CD14-positive monocyte (primary cell): ENCODE data around the gene POLE. TPM values are rescaled to one million over a fixed set of nuclear protein-coding genes. Genes with fewer than 3 reads are reported as not detected.

Source experiments
- DNase-seq, 3 donors: peaks; one replicate each; pipeline ENCODE4 v3.0.0-alpha.2; 2011 to 2022
- H2AFZ ChIP-seq: 2 replicates; pipeline ENCODE4 v1.6.0; 2012; ENCODE audit warnings: mild to moderate bottlenecking, low read depth, low read length, inconsistent platforms; ENCODE audit not compliant: insufficient read depth, poor library complexity, severe bottlenecking
- H3K27ac ChIP-seq, 2 donors: 1 replicate in 1 of 2; 2 replicates in 1 of 2; pipeline ENCODE4 v1.5.1; 2012 to 2013; ENCODE audit warnings: low read length in 2 of 2, control low read depth in 1 of 2, inconsistent platforms in 1 of 2, low read depth in 1 of 2, mild to moderate bottlenecking in 1 of 2
- H3K27me3 ChIP-seq, 2 donors: one replicate each; pipeline versions ENCODE4 v1.6.0 to v1.6.1; 2011 to 2013; ENCODE audit warnings: low read length in 2 of 2; ENCODE audit not compliant: control insufficient read depth in 2 of 2, insufficient read depth in 2 of 2
- H3K36me3 ChIP-seq, 2 donors: replicated peaks in 1 of 2; 1 replicate in 1 of 2; 2 replicates in 1 of 2; pipeline versions ENCODE4 v1.5.1 to v1.6.1; 2012 to 2013; ENCODE audit warnings: low read length in 2 of 2, control low read depth in 1 of 2, inconsistent platforms in 1 of 2, mild to moderate bottlenecking in 1 of 2; ENCODE audit not compliant: insufficient read depth in 2 of 2, control insufficient read depth in 1 of 2
- H3K4me1 ChIP-seq, 2 donors: 1 replicate in 1 of 2; 2 replicates in 1 of 2; pipeline versions ENCODE4 v1.5.1 to v1.6.1; 2012 to 2013; ENCODE audit warnings: low read length in 2 of 2, control low read depth in 1 of 2, inconsistent platforms in 1 of 2, mild to moderate bottlenecking in 1 of 2, moderate library complexity in 1 of 2; ENCODE audit not compliant: insufficient read depth in 2 of 2, control insufficient read depth in 1 of 2
- H3K4me2 ChIP-seq: replicated peaks from 2 replicates; pipeline ENCODE3; 2012; ENCODE audit warnings: low read length, moderate library complexity, mild to moderate bottlenecking; ENCODE audit not compliant: poor library complexity, severe bottlenecking; ENCODE audit errors: extremely low read depth
- H3K4me3 ChIP-seq, 3 experiments: fragments of 200-600 bp in 1 of 3; sonication (generic) in 1 of 3; replicated peaks in 1 of 3; 1 replicate in 2 of 3; 2 replicates in 1 of 3; pipeline ENCODE4 v1.5.1; 2011 to 2013; ENCODE audit warnings: low read length in 3 of 3, mild to moderate bottlenecking in 3 of 3, control low read depth in 2 of 3, low read depth in 2 of 3, inconsistent platforms in 1 of 3, moderate library complexity in 1 of 3
- H3K79me2 ChIP-seq: 2 replicates; pipeline ENCODE4 v1.6.0; 2012; ENCODE audit warnings: mild to moderate bottlenecking, control low read depth, inconsistent platforms, low read length, moderate library complexity; ENCODE audit not compliant: insufficient read depth
- H3K9ac ChIP-seq: 2 replicates; pipeline ENCODE4 v1.6.0; 2017; ENCODE audit warnings: low read length, mild to moderate bottlenecking; ENCODE audit not compliant: insufficient read depth, poor library complexity, severe bottlenecking
- H3K9me3 ChIP-seq, 2 donors: replicated peaks in 1 of 2; 1 replicate in 1 of 2; 2 replicates in 1 of 2; pipeline versions ENCODE4 v1.5.1 to v1.6.1; 2012 to 2013; ENCODE audit warnings: low read length in 2 of 2, control low read depth in 1 of 2; ENCODE audit not compliant: control insufficient read depth in 1 of 2, insufficient read depth in 1 of 2
- H4K20me1 ChIP-seq: 2 replicates; pipeline ENCODE4 v1.6.0; 2012; ENCODE audit warnings: mild to moderate bottlenecking, low read length, control low read depth, moderate library complexity; ENCODE audit not compliant: insufficient read depth
- H3K27ac Mint-ChIP-seq, 7 donors: one replicate each; pipeline ENCODE4 v1.8.0; 2020; ENCODE audit warnings: mild to moderate bottlenecking in 7 of 7, mixed read lengths in 7 of 7, moderate library complexity in 6 of 7, inconsistent platforms in 2 of 7
- H3K27me3 Mint-ChIP-seq, 3 donors: one replicate each; pipeline ENCODE4 v1.8.0; 2021 to 2022; ENCODE audit warnings: low read depth in 3 of 3, mild to moderate bottlenecking in 3 of 3, mixed read lengths in 3 of 3, moderate library complexity in 3 of 3, inconsistent platforms in 1 of 3
- H3K36me3 Mint-ChIP-seq, 2 donors: one replicate each; pipeline ENCODE4 v1.8.0; 2020; ENCODE audit warnings: mixed read lengths in 2 of 2, inconsistent platforms in 1 of 2, mild to moderate bottlenecking in 1 of 2
- H3K4me1 Mint-ChIP-seq: one replicate; pipeline ENCODE4 v1.8.0; 2020; ENCODE audit warnings: mild to moderate bottlenecking, mixed read lengths
- H3K4me3 Mint-ChIP-seq, 2 donors: one replicate each; pipeline ENCODE4 v1.8.0; 2020; ENCODE audit warnings: mild to moderate bottlenecking in 2 of 2, mixed read lengths in 2 of 2, moderate library complexity in 1 of 2
- H3K9me3 Mint-ChIP-seq, 7 donors: one replicate each; pipeline ENCODE4 v1.8.0; 2020 to 2022; ENCODE audit warnings: mixed read lengths in 7 of 7, mild to moderate bottlenecking in 6 of 7, moderate library complexity in 6 of 7, inconsistent platforms in 2 of 7
- WGBS: methylation state at CpG from one replicate; pipeline ENCODE4 v1.1.5; 2013; ENCODE audit warnings: missing lambda C conversion rate; ENCODE audit not compliant: insufficient coverage; 5-methylcytosine and 5-hydroxymethylcytosine counted together
- intact Hi-C, 2 donors: fragments of 100-400 bp; cut with micrococcal nuclease; formaldehyde crosslinking; loops; one replicate each; pipeline versions ENCODE4 v1.15.0 to v1.15.1; 2023
- polyA plus RNA-seq, 3 donors: library from polyadenylated mRNA; depleted of rRNA in 1 of 3; unstranded in 2 of 3; stranded (reverse) in 1 of 3; fragments of 300-500 nt in 2 of 3; fragments of >200 nt in 1 of 3; fragmentation: Illumina TruSeq in 2 of 3; gene quantifications; 1 replicate in 2 of 3; 2 replicates in 1 of 3; pipeline ENCODE4 v1.2.3, GENCODE V29; 2012 to 2021
- TF ChIP-seq, protein P1 (sequence below): fragments of 200-600 bp; IDR thresholded peaks from one replicate; pipeline ENCODE4 v1.8.0; 2022; ENCODE audit warnings: antibody characterized with exemption, mild to moderate bottlenecking

Gene POLE
- polyA plus RNA-seq, 3 donors: 1.00 to 24.2 (median 2.2) TPM

DNA sequence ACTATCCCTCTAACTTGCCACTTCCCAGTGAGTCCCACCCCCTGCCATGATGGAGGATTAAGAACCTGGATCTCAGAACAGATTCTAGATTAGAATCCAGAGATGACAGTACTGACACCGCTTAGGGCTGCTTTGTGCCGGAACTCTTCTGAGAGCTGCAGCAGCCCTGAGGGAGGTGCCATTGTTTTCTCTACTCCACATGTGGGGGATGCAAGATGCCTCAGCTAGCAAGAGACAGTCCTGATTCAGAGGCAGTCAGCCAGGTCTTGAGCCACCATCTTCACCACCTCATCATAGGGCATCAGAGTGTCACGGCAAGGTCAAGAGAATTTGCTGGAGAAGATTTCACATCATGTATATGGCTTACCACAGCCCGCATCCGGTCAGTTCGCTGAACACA is 20.1 kb upstream of the POLE start:
- Mint-ChIP-seq H3K9me3 (peaks cover 0 to 2% (median 0%) of the 10 kb centered on the region in 7 donors), H3K27ac (no peak overlapping the region), H3K27me3 (peaks cover 0 to 2% (median 2%) of the 10 kb centered on the region in 3 donors), H3K4me3 (no peak overlapping the region), H3K4me1 (peaks cover 13% of the 10 kb centered on the region), H3K36me3 (peaks cover 13 to 16% of the 10 kb centered on the region in 2 donors)
- H3K4me2 ChIP-seq: no peak overlapping the region
- peaks cover 16 to 20% of the 10 kb centered on the region in 2 donors for H3K4me1 ChIP-seq
- H3K4me3 ChIP-seq: no peak overlapping the region
- no peaks in the 10 kb centered on the region for H3K27me3 ChIP-seq
- peak in 1 of 3 donors; percentile 1 for DNase-seq
- TF ChIP-seq, protein P1, sequence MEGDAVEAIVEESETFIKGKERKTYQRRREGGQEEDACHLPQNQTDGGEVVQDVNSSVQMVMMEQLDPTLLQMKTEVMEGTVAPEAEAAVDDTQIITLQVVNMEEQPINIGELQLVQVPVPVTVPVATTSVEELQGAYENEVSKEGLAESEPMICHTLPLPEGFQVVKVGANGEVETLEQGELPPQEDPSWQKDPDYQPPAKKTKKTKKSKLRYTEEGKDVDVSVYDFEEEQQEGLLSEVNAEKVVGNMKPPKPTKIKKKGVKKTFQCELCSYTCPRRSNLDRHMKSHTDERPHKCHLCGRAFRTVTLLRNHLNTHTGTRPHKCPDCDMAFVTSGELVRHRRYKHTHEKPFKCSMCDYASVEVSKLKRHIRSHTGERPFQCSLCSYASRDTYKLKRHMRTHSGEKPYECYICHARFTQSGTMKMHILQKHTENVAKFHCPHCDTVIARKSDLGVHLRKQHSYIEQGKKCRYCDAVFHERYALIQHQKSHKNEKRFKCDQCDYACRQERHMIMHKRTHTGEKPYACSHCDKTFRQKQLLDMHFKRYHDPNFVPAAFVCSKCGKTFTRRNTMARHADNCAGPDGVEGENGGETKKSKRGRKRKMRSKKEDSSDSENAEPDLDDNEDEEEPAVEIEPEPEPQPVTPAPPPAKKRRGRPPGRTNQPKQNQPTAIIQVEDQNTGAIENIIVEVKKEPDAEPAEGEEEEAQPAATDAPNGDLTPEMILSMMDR: no peak
- H2AFZ ChIP-seq: no peak overlapping the region
- WGBS: 100% methylated on average over 3 of the region's 6 CpGs
- no peak overlapping the region for H3K9ac ChIP-seq
- no peaks in the 10 kb centered on the region for H3K9me3 ChIP-seq
- H3K36me3 ChIP-seq: no peaks in the 10 kb centered on the region
- H4K20me1 ChIP-seq: no peaks in the 10 kb centered on the region
- intact Hi-C loops: no loop called here
- no peak overlapping the region for H3K27ac ChIP-seq
- H3K79me2 ChIP-seq: peaks cover 18% of the 10 kb centered on the region

DNA sequence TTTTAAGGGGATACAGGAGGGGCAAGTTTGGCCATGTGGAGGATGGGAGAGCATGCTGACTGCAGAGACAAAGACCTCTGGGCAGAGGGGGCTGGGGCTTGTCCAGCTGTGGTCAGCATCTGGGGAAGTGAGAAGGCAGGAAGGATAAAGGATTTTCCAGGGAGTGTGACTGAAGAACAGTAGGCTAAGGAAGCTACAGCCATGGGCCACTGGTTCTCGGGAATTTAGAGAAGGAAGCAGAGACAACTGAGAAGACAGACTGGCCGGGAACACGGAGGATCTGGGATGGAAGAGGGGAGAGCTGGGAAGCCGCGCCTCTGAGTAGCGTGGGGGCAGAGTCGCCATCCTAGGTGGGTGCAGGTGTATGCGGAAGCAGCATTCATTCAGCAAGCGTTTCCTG is 16.5 kb upstream of the POLE start:
- Histone ChIP-seq H3K36me3 (peaks cover 0 to 6% of the 10 kb centered on the region in 2 donors), H4K20me1 (no peaks in the 10 kb centered on the region), H3K27me3 (no peaks in the 10 kb centered on the region), H2AFZ (no peak overlapping the region), H3K4me1 (peaks cover 0 to under 1% of the 10 kb centered on the region in 2 donors), H3K79me2 (no peaks in the 10 kb centered on the region), H3K4me3 (no peak overlapping the region), H3K4me2 (no peak overlapping the region), H3K27ac (no peak overlapping the region), H3K9ac (no peak overlapping the region), H3K9me3 (no peaks in the 10 kb centered on the region)
- Mint-ChIP-seq H3K9me3 (peaks cover 0 to 2% (median 0%) of the 10 kb centered on the region in 7 donors), H3K4me3 (no peak overlapping the region), H3K27ac (peak overlapping the region in 2 of 7 donors; percentile 22 to 46), H3K27me3 (no peaks in the 10 kb centered on the region), H3K4me1 (peaks cover under 1% of the 10 kb centered on the region), H3K36me3 (peaks cover 17 to 31% of the 10 kb centered on the region in 2 donors)
- intact Hi-C loops: no loop called here
- TF ChIP-seq, protein P1: no peak
- 98% methylated on average over 8 of the region's 9 CpGs for WGBS
- no peak for DNase-seq
